Measurements from ENCODE around the gene SLC25A4.

The SLC25A4 gene

GRCh38 chr4:185165605-185166063, 22.6 kb downstream of the SLC25A4 start:
- H3K4me2 ChIP-seq (ENCODE audit: low read length) = no peak overlapping the region
- H3K27me3 ChIP-seq (ENCODE audit: control insufficient read depth, low read length) = no peaks in the 10 kb centered on the region
- H3K9me2 ChIP-seq (replicated peaks; ENCODE audit: control insufficient read depth, low read length) = no peaks in the 10 kb centered on the region
- H4K20me1 ChIP-seq (ENCODE audit: control insufficient read depth, insufficient read depth, low read depth, low read length) = no peaks in the 10 kb centered on the region
- no peak overlapping the region for H3K4me3 ChIP-seq (ENCODE audit: low read length)
- H3K36me3 ChIP-seq (ENCODE audit: control insufficient read depth, low read length) = peaks cover 56% of the 10 kb centered on the region
- H3K79me2 ChIP-seq (ENCODE audit: control insufficient read depth, low read length) = peaks cover 2% of the 10 kb centered on the region; the same call in 1 of the 2 replicates
- no peaks in the 10 kb centered on the region for H3K4me1 ChIP-seq (ENCODE audit: control insufficient read depth, low read length)
- H3F3A ChIP-seq (ENCODE audit: control insufficient read depth, insufficient read depth) = no peaks in the 10 kb centered on the region
- no peak overlapping the region for H3K27ac ChIP-seq (ENCODE audit: low read depth, low read length)
- no peak for TF ChIP-seq EZH2phosphoT487 (IDR thresholded peaks at IDR 0.05; ENCODE audit: borderline replicate concordance, low read length)
- TF ChIP-seq, protein P1, sequence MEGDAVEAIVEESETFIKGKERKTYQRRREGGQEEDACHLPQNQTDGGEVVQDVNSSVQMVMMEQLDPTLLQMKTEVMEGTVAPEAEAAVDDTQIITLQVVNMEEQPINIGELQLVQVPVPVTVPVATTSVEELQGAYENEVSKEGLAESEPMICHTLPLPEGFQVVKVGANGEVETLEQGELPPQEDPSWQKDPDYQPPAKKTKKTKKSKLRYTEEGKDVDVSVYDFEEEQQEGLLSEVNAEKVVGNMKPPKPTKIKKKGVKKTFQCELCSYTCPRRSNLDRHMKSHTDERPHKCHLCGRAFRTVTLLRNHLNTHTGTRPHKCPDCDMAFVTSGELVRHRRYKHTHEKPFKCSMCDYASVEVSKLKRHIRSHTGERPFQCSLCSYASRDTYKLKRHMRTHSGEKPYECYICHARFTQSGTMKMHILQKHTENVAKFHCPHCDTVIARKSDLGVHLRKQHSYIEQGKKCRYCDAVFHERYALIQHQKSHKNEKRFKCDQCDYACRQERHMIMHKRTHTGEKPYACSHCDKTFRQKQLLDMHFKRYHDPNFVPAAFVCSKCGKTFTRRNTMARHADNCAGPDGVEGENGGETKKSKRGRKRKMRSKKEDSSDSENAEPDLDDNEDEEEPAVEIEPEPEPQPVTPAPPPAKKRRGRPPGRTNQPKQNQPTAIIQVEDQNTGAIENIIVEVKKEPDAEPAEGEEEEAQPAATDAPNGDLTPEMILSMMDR (IDR thresholded peaks at IDR 0.05; ENCODE audit: low read depth, low read length, poor library complexity, severe bottlenecking) = no peak
- H3K9me3 ChIP-seq (ENCODE audit: control insufficient read depth, insufficient read depth, low read length) = no peaks in the 10 kb centered on the region

GRCh38 chr4:185167234-185167633, 24.2 kb downstream of the SLC25A4 start:
- no peak for TF ChIP-seq EZH2phosphoT487 (IDR thresholded peaks at IDR 0.05; ENCODE audit: borderline replicate concordance, low read length)
- TF ChIP-seq, protein P1 (IDR thresholded peaks at IDR 0.05; ENCODE audit: low read depth, low read length, poor library complexity, severe bottlenecking) = no peak
- H4K20me1 ChIP-seq (ENCODE audit: control insufficient read depth, insufficient read depth, low read depth, low read length) = no peaks in the 10 kb centered on the region
- H3K27me3 ChIP-seq (ENCODE audit: control insufficient read depth, low read length) = no peaks in the 10 kb centered on the region
- H3K4me1 ChIP-seq (ENCODE audit: control insufficient read depth, low read length) = peaks cover 12% of the 10 kb centered on the region
- H3F3A ChIP-seq (ENCODE audit: control insufficient read depth, insufficient read depth) = peaks cover 3% of the 10 kb centered on the region; the same call in 1 of the 2 replicates
- no peaks in the 10 kb centered on the region for H3K9me3 ChIP-seq (ENCODE audit: control insufficient read depth, insufficient read depth, low read length)
- H3K4me2 ChIP-seq (ENCODE audit: low read length) = no peak overlapping the region
- no peak overlapping the region for H3K27ac ChIP-seq (ENCODE audit: low read depth, low read length)
- H3K36me3 ChIP-seq (ENCODE audit: control insufficient read depth, low read length) = peaks cover 47% of the 10 kb centered on the region
- H3K79me2 ChIP-seq (ENCODE audit: control insufficient read depth, low read length) = peaks cover 5% of the 10 kb centered on the region; the same call in 1 of the 2 replicates
- H3K4me3 ChIP-seq (ENCODE audit: low read length) = no peak overlapping the region
- H3K9me2 ChIP-seq (replicated peaks; ENCODE audit: control insufficient read depth, low read length) = no peaks in the 10 kb centered on the region

- TF ChIP-seq, protein P1 (IDR thresholded peaks at IDR 0.05; ENCODE audit: low read depth, low read length, poor library complexity, severe bottlenecking) = no peak
- no peak for TF ChIP-seq EZH2phosphoT487 (IDR thresholded peaks at IDR 0.05; ENCODE audit: borderline replicate concordance, low read length)
- Histone ChIP-seq H3K4me2 (ENCODE audit: low read length) (peak overlapping the region; percentile 43), H3F3A (ENCODE audit: control insufficient read depth, insufficient read depth) (peaks cover 3% of the 10 kb centered on the region; the same call in 1 of the 2 replicates), H3K9me2 (replicated peaks; ENCODE audit: control insufficient read depth, low read length) (no peaks in the 10 kb centered on the region), H3K4me1 (ENCODE audit: control insufficient read depth, low read length) (peaks cover 17% of the 10 kb centered on the region), H3K27me3 (ENCODE audit: control insufficient read depth, low read length) (no peaks in the 10 kb centered on the region), H3K79me2 (ENCODE audit: control insufficient read depth, low read length) (0 out of 2 replicates have a peak, but pooled peaks cover 3% of the 10 kb centered on the region), H3K9me3 (ENCODE audit: control insufficient read depth, insufficient read depth, low read length) (no peaks in the 10 kb centered on the region), H3K27ac (ENCODE audit: low read depth, low read length) (peak overlapping the region; percentile 42), H3K4me3 (ENCODE audit: low read length) (no peak overlapping the region), H3K36me3 (ENCODE audit: control insufficient read depth, low read length) (peaks cover 48% of the 10 kb centered on the region), H4K20me1 (ENCODE audit: control insufficient read depth, insufficient read depth, low read depth, low read length) (no peaks in the 10 kb centered on the region)
Measured at GRCh38 chr4:185171373-185172071, 28.5 kb downstream of the SLC25A4 start.

Data from DOHH2 (cell line).